GM18498 (cell line): ENCODE measurements around the gene MYRIP.

ENCODE experiments used
- ATAC-seq: cut with Tn5 transposase; IDR thresholded peaks from one replicate; pipeline ENCODE4 v1.9.1; 2021; ENCODE audit warnings: mild to moderate bottlenecking, moderate library complexity; ENCODE audit not compliant: unreplicated experiment

The MYRIP gene

GRCh38 chr3:40308725-40309417 is 499.5 kb downstream of the MYRIP start:
- ATAC-seq = peak; percentile 1

GRCh38 chr3:40309418-40309924 is 500.1 kb downstream of the MYRIP start, which contains the start of gene EIF1B:
Gene EIF1B (plus strand): TSS chr3:40309707. CDS start chr3:40309942, 235 bp downstream.
- peak; percentile 95 for ATAC-seq
